GM12878 (cell line): ENCODE measurements around the gene C20orf202. TPM values are rescaled to one million over a fixed set of nuclear protein-coding genes. Genes with fewer than 3 reads are reported as not detected.
"Not testable (repeated sequence)": the region's sequence is repeated elsewhere in the genome, so short reads cannot be mapped to it uniquely, and the experiment has no call there.

Source experiments
- ATAC-seq: fragments of 200-7000 bp; cut with Tn5 transposase; 3 replicates; pipeline ENCODE4 v1.9.1; 2020; ENCODE audit warnings: mild to moderate bottlenecking, moderate library complexity
- BruUV-seq: library from RNA; stranded (reverse); fragments of 400-500 nt; replicated peaks from 2 replicates; lab custom pipeline; 2021; lab: Mats Ljungman, UMichigan
- CTCF ChIA-PET: fragments of 300-600 bp; sonication (Branson Sonifier 250); formaldehyde crosslinking; extraction: SDS; loops from one replicate; lab custom pipeline; 2021; ENCODE audit warnings: inconsistent platforms; lab: Yijun Ruan, JAX
- POLR2A ChIA-PET: fragments of 350-600 bp; formaldehyde crosslinking; extraction: SDS; loops from one replicate; lab custom pipeline; 2021; ENCODE audit warnings: inconsistent platforms; lab: Charles Lee
- RAD21 ChIA-PET: fragments of 300-600 bp; sonication (Branson Sonifier 250); formaldehyde crosslinking; loops from one replicate; lab custom pipeline; 2023; ENCODE audit warnings: antibody characterized with exemption; ENCODE audit not compliant: unreplicated experiment; lab: Charles Lee
- SMC1A ChIA-PET: fragments of 300-600 bp; sonication (Branson Sonifier 250); formaldehyde crosslinking; loops from one replicate; lab custom pipeline; 2023; ENCODE audit not compliant: unreplicated experiment, uncharacterized antibody; lab: Charles Lee
- DNase-seq: peaks from one replicate; pipeline ENCODE4 v3.0.0-alpha.2; 2011; ENCODE audit warnings: low read depth, low spot score
- FAIRE-seq: peaks from 3 replicates; lab custom pipeline; 2011; peaks lifted over from hg19 to GRCh38; lab: Jason Lieb, UNC
- H2AFZ ChIP-seq: 2 replicates; pipeline ENCODE4 v1.6.0; 2011; ENCODE audit warnings: low read depth, low read length, control low read depth; ENCODE audit not compliant: control insufficient read depth
- H3K27ac ChIP-seq: 2 replicates; pipeline ENCODE4 v1.5.1; 2011; ENCODE audit warnings: control low read depth; ENCODE audit not compliant: control insufficient read depth, insufficient read depth
- H3K27me3 ChIP-seq, 2 experiments: replicated peaks in 1 of 2; 2 replicates each; pipeline versions ENCODE4 v1.6.0 to v1.6.1; 2011; ENCODE audit warnings: low read length in 1 of 2; ENCODE audit not compliant: control insufficient read depth in 2 of 2, insufficient read depth in 2 of 2
- H3K36me3 ChIP-seq, 2 experiments: 2 replicates each; pipeline ENCODE4 v1.5.1; 2011; ENCODE audit warnings: low read length in 1 of 2; ENCODE audit not compliant: control insufficient read depth in 2 of 2, insufficient read depth in 2 of 2
- H3K4me1 ChIP-seq: 2 replicates; pipeline ENCODE4 v1.6.1; 2011; ENCODE audit warnings: mild to moderate bottlenecking, low read length, moderate library complexity, mixed read lengths; ENCODE audit not compliant: control insufficient read depth, insufficient read depth
- H3K4me2 ChIP-seq: 2 replicates; pipeline ENCODE4 v1.6.0; 2011; ENCODE audit warnings: control low read depth; ENCODE audit not compliant: control insufficient read depth, insufficient read depth
- H3K4me3 ChIP-seq: fragments of 200-600 bp; sonication (generic); 2 replicates; pipeline ENCODE4 v1.5.1; 2016
- H3K79me2 ChIP-seq: 2 replicates; pipeline ENCODE4 v1.6.0; 2011; ENCODE audit warnings: low read length; ENCODE audit not compliant: control insufficient read depth, insufficient read depth
- H3K9ac ChIP-seq: 2 replicates; pipeline ENCODE4 v1.8.0; 2011; ENCODE audit warnings: low read length, control low read depth, mixed read lengths; ENCODE audit not compliant: control insufficient read depth, insufficient read depth
- H3K9me3 ChIP-seq: replicated peaks from 3 replicates; pipeline ENCODE4 v1.5.1; 2011; ENCODE audit warnings: mild to moderate bottlenecking, low read length; ENCODE audit not compliant: control insufficient read depth, insufficient read depth
- H4K20me1 ChIP-seq: 2 replicates; pipeline ENCODE4 v1.6.0; 2011; ENCODE audit not compliant: control insufficient read depth, insufficient read depth
- IRF4 ChIP-seq: IDR thresholded peaks from 2 replicates; pipeline ENCODE4 v1.6.1; 2011; ENCODE audit warnings: low read depth, low read length
- MXI1 ChIP-seq: fragments of 150-350 bp; IDR thresholded peaks from 2 replicates; pipeline ENCODE4 v1.6.1; 2011; ENCODE audit warnings: low read depth, mild to moderate bottlenecking, inconsistent platforms, low read length, improper control_type of control experiment
- NFIC ChIP-seq: IDR thresholded peaks from 2 replicates; pipeline ENCODE4 v1.6.1; 2012; ENCODE audit warnings: low read depth, mild to moderate bottlenecking, inconsistent platforms, low read length, moderate library complexity
- RCOR1 ChIP-seq: conservative IDR thresholded peaks from 2 replicates; pipeline ENCODE4 v1.6.1; 2012; ENCODE audit warnings: low read depth, low read length, improper control_type of control experiment
- ZNF687 ChIP-seq: fragments of 450-650 bp; IDR thresholded peaks from 2 replicates; pipeline ENCODE4 v1.6.1; 2017; ENCODE audit warnings: mild to moderate bottlenecking, moderate library complexity
- WGBS: methylation state at CpG from one replicate; pipeline ENCODE4 v1.1.6; 2016; ENCODE audit warnings: low lambda C conversion rate; ENCODE audit not compliant: insufficient replicate concordance, insufficient coverage; ENCODE audit errors: missing lambda C conversion rate; 5-methylcytosine and 5-hydroxymethylcytosine counted together
- in situ Hi-C: fragments of 300-500 bp; cut with MboI; formaldehyde crosslinking; loops from 9 replicates; pipeline ENCODE4 v1.14.3; 2018; ENCODE audit warnings: mixed read lengths
- intact Hi-C: fragments of 100-400 bp; cut with micrococcal nuclease; formaldehyde crosslinking; loops from one replicate; pipeline ENCODE4 v1.14.2; 2022; ENCODE audit not compliant: unreplicated experiment
- polyA plus RNA-seq, 11 experiments: library from polyadenylated mRNA; depleted of rRNA in 4 of 11; unstranded in 6 of 11; stranded (reverse) in 5 of 11; fragments of >200 nt; fragmentation: Nextera tagmentation in 4 of 11; fragmentation: Illumina TruSeq in 1 of 11; extraction: Ambion mirVana in 4 of 11; extraction: Trizol in 1 of 11; gene quantifications; 1 replicate in 1 of 11; 2 replicates in 10 of 11; pipeline versions ENCODE4 v1.2.1 to v1.2.3, GENCODE V29; 2011 to 2016; ENCODE audit warnings: inconsistent platforms in 2 of 11, missing spikeins in 2 of 11, low read depth in 1 of 11
- total RNA-seq, 4 experiments: library from RNA; depleted of rRNA in 3 of 4; stranded (reverse); fragments of >200 nt in 3 of 4; fragmentation: Illumina TruSeq in 1 of 4; extraction: Trizol in 1 of 4; gene quantifications; 2 replicates each; pipeline versions ENCODE4 v1.2.1 to v1.2.3, GENCODE V29; 2013 to 2021
- TF ChIP-seq, protein P1 (sequence below): IDR thresholded peaks from 2 replicates; pipeline ENCODE4 v1.6.1; 2011; ENCODE audit warnings: low read depth, mild to moderate bottlenecking, low read length, moderate library complexity, borderline replicate concordance; ENCODE audit errors: extremely low read depth

The C20orf202 gene
- total and polyA plus RNA-seq, 10 of the 15 experiments (the other 5 are each of a cell fraction or from before 2014, with no cell fraction given): 0.04 TPM; not detected in 8

DNA sequence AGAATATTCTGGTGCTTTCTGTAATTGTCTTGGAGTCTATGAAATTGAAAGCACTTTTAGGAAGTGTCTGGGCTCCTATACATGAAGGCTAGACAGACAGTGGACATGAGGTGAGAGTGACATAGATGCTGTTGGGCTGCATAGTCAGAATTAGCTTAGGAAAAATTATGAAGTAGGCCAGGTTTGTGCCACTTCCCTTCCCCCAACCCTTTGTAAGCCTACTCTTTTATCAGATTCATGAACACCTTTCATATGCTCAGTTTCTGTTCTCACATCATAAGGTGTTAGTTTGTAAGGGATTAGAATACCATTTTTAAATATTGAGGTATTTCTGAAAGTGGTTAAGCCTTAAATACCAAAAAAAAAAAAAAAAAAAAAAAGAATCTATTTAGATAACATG is 44.4 kb downstream of the C20orf202 start:
- ChIA-PET RAD21 (no interaction called here), CTCF (interaction anchor here (1.1 kb wide), 1 partner anchor 256 kb away, joined by 3 read pairs; no protein-coding TSS in a partner anchor)
- Histone ChIP-seq H3K27ac (no peak overlapping the region), H2AFZ (no peak overlapping the region)
- no peak for TF ChIP-seq IRF4
- TF ChIP-seq, protein P1, sequence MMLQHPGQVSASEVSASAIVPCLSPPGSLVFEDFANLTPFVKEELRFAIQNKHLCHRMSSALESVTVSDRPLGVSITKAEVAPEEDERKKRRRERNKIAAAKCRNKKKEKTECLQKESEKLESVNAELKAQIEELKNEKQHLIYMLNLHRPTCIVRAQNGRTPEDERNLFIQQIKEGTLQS: no peak
- TF ChIP-seq RCOR1: no peak
- TF ChIP-seq MXI1: no peak
- no peak for TF ChIP-seq NFIC
- no peak for TF ChIP-seq ZNF687
- TF ChIP-seq, all 136 proteins: peak for 0
- no peaks in the 10 kb centered on the region; a peak in 1 of 4 replicates for H3K27me3 ChIP-seq
- no TSS peak for BruUV-seq
- no peaks in the 10 kb centered on the region for H3K79me2 ChIP-seq
- ChIA-PET SMC1A (no interaction called here), POLR2A (no interaction called here)
- DNase-seq (no peak), ATAC-seq (peak; percentile 55), FAIRE-seq (no peak)
- H4K20me1 ChIP-seq: no peaks in the 10 kb centered on the region
- H3K4me2 ChIP-seq: no peak overlapping the region
- intact Hi-C loops (no loop called here), in situ Hi-C loops (no loop called here)
- no peaks in the 10 kb centered on the region for H3K4me1 ChIP-seq
- no peak overlapping the region for H3K4me3 ChIP-seq
- H3K9ac ChIP-seq: no peak overlapping the region
- H3K9me3 ChIP-seq: no peaks in the 10 kb centered on the region
- no peaks in the 10 kb centered on the region for H3K36me3 ChIP-seq

DNA sequence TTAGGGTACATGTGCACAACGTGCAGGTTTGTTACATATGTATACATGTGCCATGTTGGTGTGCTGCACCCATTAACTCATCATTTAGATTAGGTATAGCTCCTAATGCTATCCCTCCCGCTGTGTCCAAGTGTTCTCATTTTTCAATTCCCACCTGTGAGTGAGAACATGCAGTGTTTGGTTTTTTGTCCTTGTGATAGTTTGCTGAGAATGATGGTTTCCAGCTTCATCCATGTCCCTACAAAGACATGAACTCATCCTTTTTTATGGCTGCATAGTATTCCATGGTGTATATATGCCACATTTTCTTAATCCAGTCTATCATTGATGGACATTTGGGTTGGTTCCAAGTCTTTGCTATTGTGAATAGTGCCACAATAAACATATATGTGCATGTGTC is 47.0 kb downstream of the C20orf202 start:
- SMC1A ChIA-PET, DNase-seq, H3K79me2 ChIP-seq, H3K27ac ChIP-seq, BruUV-seq, ATAC-seq, CTCF ChIA-PET, POLR2A ChIA-PET, H3K4me3 ChIP-seq, RAD21 ChIA-PET, H4K20me1 ChIP-seq, H3K27me3 ChIP-seq, FAIRE-seq, H3K9me3 ChIP-seq, H3K9ac ChIP-seq, H3K4me1 ChIP-seq, in situ Hi-C loops, H2AFZ ChIP-seq, intact Hi-C loops, H3K36me3 ChIP-seq, H3K4me2 ChIP-seq: not testable (repeated sequence)
- 41% methylated on average over 2 of the region's 2 CpGs for WGBS
